ENCODE results near the gene MAD2L1.
"Not testable (repeated sequence)": the region's sequence is repeated elsewhere in the genome, so short reads cannot be mapped to it uniquely, and the experiment has no call there.

Gene MAD2L1

GRCh38 chr4:120088507-120088906, 21.9 kb upstream of the MAD2L1 start:
- no peaks in the 10 kb centered on the region for H3K9me3 ChIP-seq
- intact Hi-C loops (cut with DNase I; ENCODE audit: low total_unique reads): no loop called here
- H3K27ac ChIP-seq: no peak overlapping the region
- no peak for TF ChIP-seq CTCF (IDR thresholded peaks at IDR 0.05)
- no peaks in the 10 kb centered on the region for H3K27me3 ChIP-seq
- H3K36me3 ChIP-seq: no peaks in the 10 kb centered on the region
- DNase-seq: no peak
- H3K4me1 ChIP-seq: no peaks in the 10 kb centered on the region
- no peak overlapping the region for H3K4me3 ChIP-seq

GRCh38 chr4:120088066-120088465, 21.4 kb upstream of the MAD2L1 start:
- H3K27me3 ChIP-seq; H3K36me3 ChIP-seq; H3K4me1 ChIP-seq; H3K9me3 ChIP-seq; intact Hi-C loops (cut with DNase I; ENCODE audit: low total_unique reads); H3K27ac ChIP-seq; DNase-seq; H3K4me3 ChIP-seq: not testable (repeated sequence)

- Histone ChIP-seq H3K27me3 (no peaks in the 10 kb centered on the region), H3K36me3 (no peaks in the 10 kb centered on the region), H3K4me3 (no peak overlapping the region), H3K9me3 (no peaks in the 10 kb centered on the region), H3K4me1 (no peaks in the 10 kb centered on the region), H3K27ac (no peak overlapping the region)
- DNase-seq: no peak
- TF ChIP-seq CTCF (IDR thresholded peaks at IDR 0.05): no peak
- intact Hi-C loops (cut with DNase I; ENCODE audit: low total_unique reads): no loop called here
Observed at GRCh38 chr4:120085705-120086104, 19.1 kb upstream of the MAD2L1 start.

GRCh38 chr4:120084327-120084726, 17.7 kb upstream of the MAD2L1 start:
- no peak overlapping the region for H3K4me3 ChIP-seq
- intact Hi-C loops (cut with DNase I; ENCODE audit: low total_unique reads): no loop called here

GRCh38 chr4:120083152-120083551, 16.5 kb upstream of the MAD2L1 start:
- H3K27ac ChIP-seq: no peak overlapping the region
- TF ChIP-seq CTCF (IDR thresholded peaks at IDR 0.05): no peak
- H3K4me1 ChIP-seq: no peaks in the 10 kb centered on the region
- no peak overlapping the region for H3K4me3 ChIP-seq
- intact Hi-C loops (cut with DNase I; ENCODE audit: low total_unique reads): no loop called here
- H3K27me3 ChIP-seq: no peaks in the 10 kb centered on the region
- no peak for DNase-seq
- H3K36me3 ChIP-seq: no peaks in the 10 kb centered on the region
- H3K9me3 ChIP-seq: no peaks in the 10 kb centered on the region

More at GRCh38 chr4:120084327-120084726, 17.7 kb upstream of the MAD2L1 start:
- H3K9me3 ChIP-seq: no peaks in the 10 kb centered on the region
- no peaks in the 10 kb centered on the region for H3K36me3 ChIP-seq
- H3K27me3 ChIP-seq: no peaks in the 10 kb centered on the region
- H3K4me1 ChIP-seq: no peaks in the 10 kb centered on the region
- no peak overlapping the region for H3K27ac ChIP-seq
- DNase-seq: no peak
- TF ChIP-seq CTCF (IDR thresholded peaks at IDR 0.05): no peak

GRCh38 chr4:120082251-120082650, 15.6 kb upstream of the MAD2L1 start:
- no peak for TF ChIP-seq CTCF (IDR thresholded peaks at IDR 0.05)

More at GRCh38 chr4:120082251-120082650, 15.6 kb upstream of the MAD2L1 start:
- Histone ChIP-seq H3K4me1 (no peaks in the 10 kb centered on the region), H3K36me3 (no peaks in the 10 kb centered on the region), H3K9me3 (no peaks in the 10 kb centered on the region), H3K4me3 (no peak overlapping the region), H3K27ac (no peak overlapping the region), H3K27me3 (no peaks in the 10 kb centered on the region)
- intact Hi-C loops (cut with DNase I; ENCODE audit: low total_unique reads): no loop called here
- no peak for DNase-seq

All from tibial artery (tissue), 4 donors.